NCI-H146 treated with DMSO at 0.1 percent for 48 hours (cell line): Measurements from ENCODE around the gene WARS2.

Source experiments
- DNase-seq: peaks from one replicate; lab custom pipeline; 2025; ENCODE audit not compliant: unreplicated experiment; lab: John Stamatoyannopoulos, UW

WARS2 gene

DNA sequence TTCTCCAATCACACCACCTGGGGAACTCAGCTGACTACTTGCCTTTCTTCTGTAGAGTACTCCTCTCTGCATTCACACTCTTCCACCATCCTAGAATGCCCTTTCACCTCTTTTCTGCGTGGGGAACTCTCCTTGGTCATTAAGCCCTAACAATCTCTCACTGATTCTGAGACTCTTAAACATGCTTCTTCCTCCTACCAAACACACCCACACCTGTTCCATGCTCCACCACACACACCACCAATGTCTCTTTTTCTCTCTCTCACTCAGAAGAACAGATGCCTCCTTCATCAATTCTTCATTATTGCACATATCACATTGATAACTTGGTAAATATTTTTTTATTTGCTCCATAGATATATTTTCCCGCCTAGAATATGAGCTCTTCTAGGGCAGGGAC lies 53.6 kb downstream of the WARS2 start:
- DNase-seq, result no peak

DNA sequence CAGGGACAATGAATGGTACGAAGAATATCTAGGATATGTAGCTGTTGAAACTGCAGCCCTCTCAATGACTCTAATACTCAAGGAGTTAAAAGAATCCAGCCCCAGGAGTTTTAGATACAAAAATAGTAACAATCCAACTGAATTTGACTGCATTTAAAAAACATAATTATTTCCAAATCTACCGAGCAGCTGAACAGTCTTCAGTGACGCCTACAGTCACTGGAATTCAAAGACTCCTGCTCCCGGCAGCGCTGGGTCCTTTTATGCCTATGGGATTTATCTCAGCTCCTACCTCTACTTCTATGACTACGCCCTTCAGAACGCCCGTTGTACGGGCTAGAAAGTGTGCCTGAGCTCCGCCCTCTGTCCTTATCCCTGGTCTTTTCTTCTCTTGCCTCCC lies 55.7 kb downstream of the WARS2 start:
- no peak for DNase-seq

DNA sequence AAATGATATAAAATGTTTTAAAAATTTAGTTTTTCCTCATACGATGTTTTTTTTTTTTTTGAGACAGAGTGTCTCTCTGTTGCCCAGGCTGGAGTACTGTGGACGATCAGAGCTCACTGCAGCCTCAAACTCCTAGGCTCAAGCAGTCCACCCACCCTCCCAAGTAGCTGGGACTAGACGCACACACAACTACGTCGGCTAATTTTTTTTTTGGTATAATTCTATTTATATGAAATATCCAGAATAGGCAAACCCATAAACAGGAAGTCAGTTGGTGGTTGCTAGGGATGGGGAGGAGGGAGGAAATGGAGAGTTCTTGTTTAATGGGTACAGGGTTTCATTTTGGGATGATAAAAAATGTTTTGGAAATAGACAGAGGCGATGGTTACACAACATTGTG lies 56.5 kb downstream of the WARS2 start:
- no peak for DNase-seq

DNA sequence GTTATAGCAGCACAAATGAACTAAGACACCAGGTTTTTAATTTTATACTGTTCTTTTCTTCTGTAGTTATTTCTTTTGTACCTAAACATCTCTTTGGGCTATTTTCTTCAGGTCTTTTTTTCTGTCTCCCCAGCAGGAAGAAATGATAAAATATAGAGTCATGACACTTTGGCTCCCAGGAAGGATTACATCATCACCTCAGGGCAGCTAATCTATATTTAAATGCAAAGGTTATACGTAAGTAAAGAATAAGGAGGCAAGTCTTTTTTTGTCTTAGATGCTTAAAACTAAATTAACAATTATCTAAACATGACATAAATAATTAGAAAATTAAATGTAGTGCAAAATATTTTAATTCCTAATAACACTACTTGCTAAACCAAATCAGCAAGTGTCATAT lies 57.0 kb downstream of the WARS2 start:
- DNase-seq, result no peak

DNA sequence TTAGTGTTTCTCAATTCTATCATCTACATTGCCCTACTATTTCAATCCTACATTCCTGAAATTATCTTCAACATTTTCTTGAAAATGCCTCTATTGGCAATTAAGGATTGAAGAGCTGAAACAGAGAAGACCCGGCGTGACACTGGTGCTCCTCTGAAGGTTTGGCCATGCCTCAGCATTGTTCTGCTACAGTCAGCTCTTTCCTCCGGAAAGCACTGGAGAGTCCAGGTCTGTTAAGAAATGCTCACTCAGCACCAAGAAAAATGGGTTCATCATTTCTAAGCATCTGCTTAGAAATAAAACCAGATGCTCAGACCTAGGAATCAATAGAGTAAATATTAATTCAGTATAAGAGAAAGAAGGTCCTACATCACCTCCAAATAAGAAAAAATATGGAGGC lies 58.8 kb downstream of the WARS2 start:
- no peak for DNase-seq

DNA sequence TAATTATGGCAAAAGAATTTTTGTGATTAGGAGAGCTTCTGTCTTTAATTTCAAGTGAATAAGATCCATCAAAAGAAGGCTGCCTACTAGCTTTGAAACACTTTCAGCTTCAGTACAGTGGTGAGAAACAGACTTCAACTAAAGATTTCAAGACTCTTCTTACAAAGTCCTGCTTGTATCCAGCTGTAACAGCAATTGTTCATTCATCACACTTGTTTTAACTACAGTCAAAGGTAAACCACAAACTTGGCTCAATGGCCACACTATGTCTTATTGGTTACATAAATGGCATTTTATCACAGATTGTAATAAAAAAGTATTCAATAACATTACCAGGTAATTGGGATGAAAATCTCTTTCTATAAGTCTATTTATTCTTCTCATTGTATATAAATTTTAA lies 59.2 kb downstream of the WARS2 start:
- no peak for DNase-seq

DNA sequence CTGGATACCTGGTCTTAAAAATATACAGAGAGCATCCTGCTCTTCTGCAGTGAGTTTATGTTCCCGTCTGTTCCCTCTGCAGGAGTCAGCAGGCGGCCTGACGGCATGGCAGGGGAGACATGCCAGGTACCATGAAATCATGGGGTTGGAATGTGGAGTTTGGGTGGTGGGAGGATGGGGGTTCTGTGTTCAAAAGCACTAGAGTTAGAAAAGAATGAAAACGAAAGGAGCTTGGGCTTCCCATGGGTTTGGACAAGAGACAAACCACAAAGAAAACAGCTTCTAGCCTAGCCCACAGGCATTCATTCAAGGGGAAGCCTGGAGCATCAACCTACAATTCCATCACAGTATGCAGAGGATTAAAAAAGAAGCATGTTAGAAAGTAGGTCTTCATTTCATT lies 59.9 kb downstream of the WARS2 start:
- no peak for DNase-seq

DNA sequence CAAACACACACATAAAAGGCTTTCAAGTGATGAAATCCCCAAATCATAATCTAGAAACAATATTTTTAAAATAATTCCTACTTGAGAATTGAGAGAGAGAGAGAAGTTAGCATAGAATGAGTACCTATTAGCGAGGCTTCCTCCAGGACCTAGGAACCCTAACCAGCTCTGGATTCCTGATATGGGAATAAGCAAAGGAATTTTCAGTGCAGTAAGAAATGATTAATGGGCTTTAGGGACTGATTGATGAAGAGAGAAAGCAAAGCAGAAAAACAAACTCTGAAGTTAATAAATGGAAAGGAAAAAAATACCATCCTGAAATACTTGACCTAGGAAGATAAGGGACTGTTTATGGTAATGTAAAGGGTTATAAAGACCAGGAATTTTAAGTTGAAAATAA lies 60.6 kb downstream of the WARS2 start:
- no peak for DNase-seq

DNA sequence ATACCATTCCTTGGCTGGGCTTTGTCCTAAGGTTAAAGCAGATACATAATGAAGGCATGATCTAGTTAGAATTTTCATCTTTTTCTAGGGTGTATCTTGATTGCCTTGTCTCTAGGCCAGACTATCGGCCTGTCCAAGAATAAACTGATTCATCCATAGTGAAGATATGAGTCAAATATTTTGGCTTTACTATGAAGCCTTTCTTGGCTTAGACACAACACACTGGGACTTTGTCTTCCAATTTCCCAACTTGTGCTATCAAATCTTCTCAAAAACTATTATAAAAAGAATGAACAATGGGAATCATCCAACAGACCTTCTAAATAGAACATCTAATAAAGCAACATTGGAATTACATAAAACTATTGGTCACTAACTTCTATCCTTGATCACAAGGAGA lies 64.8 kb downstream of the WARS2 start:
- no peak for DNase-seq

- DNase-seq, result no peak
These were observed 69.1 kb downstream of the WARS2 start for GRCh38 chr1:119071321-119071720.

- no peak for DNase-seq
These were observed 70.8 kb downstream of the WARS2 start for GRCh38 chr1:119069682-119070081.

DNA sequence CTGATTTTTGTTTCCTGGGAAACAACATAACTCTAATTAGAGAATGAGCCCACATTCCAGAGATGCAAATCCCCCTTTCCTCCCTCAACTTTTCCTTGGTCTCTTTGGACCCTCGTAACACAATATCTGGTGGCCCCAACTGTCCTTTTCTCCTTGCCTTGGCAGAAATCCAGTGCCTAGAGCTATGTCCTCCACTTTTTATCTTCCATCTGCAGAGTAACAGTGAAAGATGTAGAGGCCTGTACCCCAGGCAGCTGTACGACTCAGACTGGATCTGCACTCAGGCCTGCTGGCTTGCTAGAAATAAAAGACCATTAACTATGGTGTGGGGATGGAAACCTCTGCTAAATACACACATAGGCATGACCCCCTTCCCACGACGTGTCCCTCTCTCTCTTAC lies 72.0 kb downstream of the WARS2 start:
- DNase-seq, result no peak

GRCh38 chr1:119061700-119062099 lies 78.8 kb downstream of the WARS2 start:
- DNase-seq, result no peak

GRCh38 chr1:119055568-119055967 lies 84.9 kb downstream of the WARS2 start:
- no peak for DNase-seq

- no peak for DNase-seq
These were observed 86.5 kb downstream of the WARS2 start for GRCh38 chr1:119053917-119054316.

DNA sequence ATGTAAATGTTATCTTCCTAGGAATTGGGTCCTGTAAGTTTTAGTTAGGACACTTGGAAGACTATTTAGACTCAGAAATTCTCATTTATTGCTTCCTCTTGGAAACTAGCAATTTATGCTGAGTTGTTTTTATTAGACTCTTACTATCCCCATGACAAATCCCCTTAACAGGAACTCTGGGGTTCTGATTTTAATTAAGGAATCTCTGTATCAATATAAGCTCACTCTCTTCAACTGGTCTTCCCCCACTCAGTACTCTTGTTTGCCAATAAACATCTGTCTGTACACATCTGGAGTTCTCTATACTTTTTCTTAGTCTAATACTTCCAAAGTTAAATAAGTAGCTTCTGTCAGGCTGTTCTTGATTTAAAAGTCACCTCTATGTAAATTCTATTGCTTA lies 88.2 kb downstream of the WARS2 start:
- no peak for DNase-seq

DNA sequence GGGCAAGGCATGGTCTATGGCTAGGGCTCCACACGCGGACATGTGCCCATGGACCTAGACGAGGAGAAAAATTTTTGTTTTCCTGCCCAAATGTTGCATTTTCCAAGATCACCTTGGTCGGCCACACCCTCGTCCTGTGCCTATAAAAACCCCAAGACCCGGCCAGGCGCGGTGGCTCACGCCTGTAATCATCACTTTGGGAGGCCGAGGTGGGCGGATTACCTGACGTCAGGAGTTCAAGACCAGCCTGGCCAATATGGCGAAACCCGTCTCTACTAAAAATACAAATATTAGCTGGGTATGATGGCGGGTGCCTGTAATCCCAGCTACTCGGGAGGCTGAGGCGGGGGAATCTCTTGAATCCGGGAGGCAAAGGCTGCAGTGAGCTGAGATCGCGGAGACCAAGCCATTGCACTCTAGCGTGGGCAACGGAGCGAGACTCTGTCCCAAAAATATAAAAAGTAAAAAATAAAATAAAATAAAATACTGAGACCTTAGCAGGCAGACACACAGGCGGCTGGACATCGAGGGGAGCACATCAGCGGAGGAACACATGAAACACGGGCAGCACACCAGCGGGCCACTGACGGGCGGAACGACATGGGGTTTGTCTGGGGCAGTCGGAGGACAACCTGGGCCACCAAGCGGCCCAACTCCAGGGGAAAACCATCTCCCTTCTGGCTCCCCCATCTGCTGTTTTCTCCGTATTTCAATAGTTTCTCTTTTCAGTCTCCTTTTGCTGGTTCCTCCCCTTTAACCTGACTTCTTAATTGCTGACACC lies 91.6 kb downstream of the WARS2 start:
- DNase-seq, result no peak

- no peak for DNase-seq
These were observed 93.5 kb downstream of the WARS2 start for GRCh38 chr1:119046785-119047438.

DNA sequence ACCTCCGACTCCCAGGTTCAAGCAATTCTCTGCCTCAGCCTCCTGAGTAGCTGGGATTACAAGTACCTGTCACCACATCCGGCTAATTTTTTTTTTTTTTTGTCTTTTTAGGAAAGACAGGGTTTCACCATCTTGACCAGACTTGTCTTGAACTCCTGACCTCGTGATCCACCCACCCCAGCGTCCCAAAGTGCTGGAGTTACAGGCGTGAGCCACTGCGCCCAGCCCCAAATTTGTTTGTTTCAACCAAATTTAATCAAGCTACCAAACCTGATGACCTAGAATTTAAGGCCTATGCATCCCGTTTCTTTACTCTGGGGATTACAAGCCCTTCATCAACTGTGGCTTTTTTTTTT lies 94.0 kb downstream of the WARS2 start:
- DNase-seq, result no peak

- no peak for DNase-seq
These were observed 95.2 kb downstream of the WARS2 start for GRCh38 chr1:119045096-119045746.

DNA sequence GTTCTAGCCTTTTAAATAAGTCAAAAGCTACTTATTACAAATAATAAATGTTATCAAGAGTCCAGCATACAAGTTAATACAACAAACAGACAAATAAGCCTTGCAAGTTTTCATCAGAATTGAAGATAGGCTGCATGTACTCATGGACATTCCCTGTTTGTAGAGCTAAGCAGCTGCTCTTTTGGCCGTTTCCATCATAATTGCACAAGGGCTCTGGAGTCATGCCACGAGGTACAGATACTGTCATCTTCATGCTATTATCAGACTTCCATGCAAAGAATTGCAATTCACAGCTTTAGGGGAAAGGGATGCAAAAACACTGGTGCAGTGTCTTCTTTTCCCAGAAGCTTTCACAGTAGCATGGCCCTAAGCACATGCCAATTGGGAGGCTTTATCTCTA lies 99.5 kb downstream of the WARS2 start:
- DNase-seq, result no peak

- DNase-seq, result no peak
These were observed 100.0 kb downstream of the WARS2 start for GRCh38 chr1:119040489-119040888.
